IPS DF 19.7 (cell line): ENCODE data around the gene CLEC2A.
"Not testable (repeated sequence)": the region's sequence is repeated elsewhere in the genome, so short reads cannot be mapped to it uniquely, and the experiment has no call there.

Source experiments
- DNase-seq: peaks from one replicate; pipeline ENCODE4 v3.0.0-alpha.2; 2013; ENCODE audit warnings: low read depth, low spot score

Gene CLEC2A, protein sequence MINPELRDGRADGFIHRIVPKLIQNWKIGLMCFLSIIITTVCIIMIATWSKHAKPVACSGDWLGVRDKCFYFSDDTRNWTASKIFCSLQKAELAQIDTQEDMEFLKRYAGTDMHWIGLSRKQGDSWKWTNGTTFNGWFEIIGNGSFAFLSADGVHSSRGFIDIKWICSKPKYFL

DNA sequence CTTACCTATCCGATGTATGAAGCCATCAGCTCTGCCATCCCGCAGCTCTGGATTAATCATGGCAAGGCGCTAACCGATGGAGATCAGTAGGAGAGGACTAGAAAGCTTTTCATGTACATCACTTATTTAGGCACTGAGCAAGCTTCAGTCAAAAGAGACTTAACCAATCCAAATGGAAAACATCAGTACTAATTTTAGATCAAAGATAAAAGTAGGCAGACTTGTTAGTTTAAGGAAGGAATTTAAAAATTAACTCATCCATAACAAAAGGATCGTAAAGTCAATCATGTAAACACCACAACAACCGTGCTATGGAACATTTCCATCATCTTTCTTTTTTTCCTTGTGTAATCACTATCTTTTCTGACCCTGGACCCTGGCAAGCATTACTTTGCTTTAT lies at the start of gene CLEC2A:
Gene CLEC2A, minus strand, starts transcription at position 101 of the 400 bp plus-strand sequence. Its CDS starts 41 bp downstream, at position 60.
- no peak for DNase-seq

DNA sequence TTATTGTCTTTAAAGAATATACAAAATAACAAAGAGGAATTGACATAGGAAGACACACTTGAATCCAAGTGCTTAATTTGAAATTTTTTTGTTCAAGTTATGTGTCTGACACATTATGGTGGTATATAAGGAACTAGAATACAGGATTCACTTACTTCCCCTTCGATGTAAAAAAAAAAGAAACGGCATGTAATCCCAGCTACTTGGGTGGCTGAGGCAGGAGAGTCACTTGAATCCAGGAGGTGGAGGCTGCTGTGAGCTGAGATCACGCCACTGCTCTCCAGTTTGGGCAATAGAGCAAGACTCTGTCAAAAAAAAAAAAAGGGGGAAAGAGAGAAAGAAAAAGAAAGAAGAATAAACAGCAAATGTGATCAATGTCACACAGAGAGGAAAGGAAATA lies 48.0 kb upstream of the CLEC2A start:
- no peak for DNase-seq

DNA sequence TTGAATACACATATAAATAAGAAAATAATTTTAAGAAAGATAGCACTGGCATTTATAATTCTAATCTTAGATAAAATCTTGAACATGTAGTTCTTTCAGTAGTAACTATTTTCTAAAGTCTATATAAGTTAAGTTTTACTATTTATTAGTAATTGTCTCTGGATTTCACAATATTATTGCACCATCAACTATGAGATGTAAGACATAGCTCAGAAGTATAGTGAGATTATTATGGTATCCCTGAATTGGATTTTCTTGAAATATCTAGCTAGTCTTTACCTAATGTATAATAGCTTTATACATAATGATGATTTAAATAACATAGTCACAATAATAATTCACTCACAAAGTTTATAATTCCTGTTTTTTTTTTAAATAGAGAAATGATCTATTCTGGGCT lies 45.7 kb upstream of the CLEC2A start:
- DNase-seq = no peak

DNA sequence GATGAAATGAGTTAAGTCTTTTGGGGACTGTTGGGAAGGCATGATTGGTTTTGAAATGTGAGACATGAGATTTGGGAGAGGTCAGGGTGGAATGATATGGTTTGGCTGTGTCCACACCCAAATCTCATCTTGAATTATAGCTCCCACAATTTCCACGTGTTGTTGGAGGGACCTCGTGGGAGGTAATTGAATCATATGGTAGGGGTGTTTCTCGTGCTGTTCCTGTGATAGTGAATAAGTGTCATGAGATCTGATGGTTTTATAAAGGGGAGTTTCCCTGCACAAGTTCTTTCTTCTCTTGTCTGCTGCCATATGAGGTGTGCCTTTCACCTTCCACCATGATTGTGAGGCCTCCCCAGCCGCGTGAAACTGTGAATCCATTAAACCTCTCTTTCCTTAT lies 44.5 kb upstream of the CLEC2A start:
- DNase-seq = not testable (repeated sequence)

DNA sequence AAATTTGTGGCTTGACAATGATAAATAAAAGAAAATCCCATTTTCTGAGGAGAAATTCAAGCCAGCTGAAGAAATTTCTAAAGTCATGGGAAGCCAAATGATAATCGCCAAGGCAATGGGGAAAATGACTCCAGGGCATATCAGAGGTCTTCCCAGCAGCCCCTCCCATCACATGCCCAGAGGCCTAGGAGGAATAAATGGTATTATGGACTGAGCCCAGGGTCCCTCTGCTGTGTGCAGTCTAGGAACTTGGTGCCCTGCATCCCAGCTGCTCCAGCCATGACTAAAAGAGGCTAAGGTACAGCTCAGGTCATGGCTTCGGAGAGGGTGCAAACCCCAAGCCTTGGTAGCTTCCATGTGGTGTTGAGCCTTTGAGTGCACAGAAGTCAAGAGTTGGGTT lies 43.4 kb upstream of the CLEC2A start:
- DNase-seq = no peak

DNA sequence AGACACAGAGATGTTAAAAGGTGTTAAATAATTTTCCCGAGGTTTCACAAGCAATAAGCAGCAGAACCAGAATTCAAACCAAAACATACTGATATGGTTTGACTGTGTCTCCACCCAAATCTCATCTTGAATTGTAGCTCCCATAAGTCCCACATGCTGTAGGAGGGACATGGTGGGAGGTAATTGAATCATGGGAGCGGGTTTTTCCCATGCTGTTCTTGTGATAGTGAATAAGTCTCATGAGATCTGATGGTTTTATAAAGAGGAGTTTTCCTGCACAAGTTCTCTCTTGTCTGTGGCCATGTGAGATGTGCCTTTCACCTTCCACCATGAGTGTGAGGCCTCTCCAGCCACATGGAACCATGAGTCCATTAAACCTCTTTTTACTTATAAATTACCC lies 42.6 kb upstream of the CLEC2A start:
- not testable (repeated sequence) for DNase-seq

DNA sequence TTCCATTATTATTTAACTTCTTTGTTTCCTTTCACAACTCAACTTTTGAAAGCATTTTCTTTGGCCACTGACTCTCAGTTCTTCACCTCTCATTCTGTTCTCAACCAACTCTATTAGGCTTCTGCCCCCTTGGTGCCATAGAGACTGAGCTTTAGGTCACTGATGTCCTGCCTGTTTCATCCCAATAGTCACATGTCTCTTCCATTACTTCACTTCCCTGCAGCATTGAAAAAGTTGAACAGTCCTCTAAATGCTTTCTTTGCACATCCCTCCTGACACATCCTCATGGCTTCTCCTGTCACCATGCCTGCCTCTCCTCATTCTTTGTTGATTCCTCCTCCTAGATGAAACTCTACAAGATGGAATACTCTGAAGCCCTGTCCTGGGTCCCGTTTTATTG lies 41.8 kb upstream of the CLEC2A start:
- DNase-seq = no peak

DNA sequence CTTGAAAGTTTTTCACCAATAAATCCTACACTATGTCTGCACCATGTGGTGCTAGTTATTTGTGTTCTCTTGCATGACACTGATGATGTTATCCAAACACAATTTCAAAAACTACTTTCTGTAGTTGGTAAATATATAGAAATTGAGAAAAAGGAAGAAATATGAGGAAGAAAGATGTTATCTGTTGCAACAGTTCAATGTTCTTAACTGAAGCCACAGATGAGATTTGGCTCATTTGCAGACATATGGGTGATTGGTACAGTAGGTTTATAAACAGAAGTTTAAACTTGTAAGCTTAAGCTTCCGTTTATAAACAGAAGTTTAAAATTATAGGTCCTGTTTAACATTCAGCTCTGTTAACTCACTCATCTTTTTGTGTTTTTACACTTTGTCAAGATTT lies 39.0 kb upstream of the CLEC2A start, which contains the start of gene CLEC12A:
Gene CLEC12A, plus strand, starts transcription at position 229 of the 400 bp plus-strand sequence. CDS start 188 bp downstream, outside the sequence.
- DNase-seq = no peak

DNA sequence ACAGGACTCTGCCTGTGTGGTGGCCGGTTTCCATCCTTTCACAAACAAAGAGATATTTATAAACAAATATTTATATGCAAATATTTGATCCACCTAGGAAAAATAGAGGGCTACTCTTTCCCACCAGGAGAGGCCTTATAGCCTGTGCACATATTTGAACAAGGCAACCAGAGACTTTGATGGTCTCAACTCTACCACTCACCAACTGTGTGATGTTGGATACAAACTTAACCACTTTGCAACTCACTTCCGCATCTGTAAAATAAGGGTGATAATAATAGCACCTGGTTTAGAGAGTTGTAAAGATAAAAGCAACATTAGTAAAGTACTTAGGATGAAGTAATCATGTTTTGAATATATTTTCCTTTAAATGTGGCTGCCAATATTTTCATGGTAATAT lies 37.5 kb upstream of the CLEC2A start:
- no peak for DNase-seq

DNA sequence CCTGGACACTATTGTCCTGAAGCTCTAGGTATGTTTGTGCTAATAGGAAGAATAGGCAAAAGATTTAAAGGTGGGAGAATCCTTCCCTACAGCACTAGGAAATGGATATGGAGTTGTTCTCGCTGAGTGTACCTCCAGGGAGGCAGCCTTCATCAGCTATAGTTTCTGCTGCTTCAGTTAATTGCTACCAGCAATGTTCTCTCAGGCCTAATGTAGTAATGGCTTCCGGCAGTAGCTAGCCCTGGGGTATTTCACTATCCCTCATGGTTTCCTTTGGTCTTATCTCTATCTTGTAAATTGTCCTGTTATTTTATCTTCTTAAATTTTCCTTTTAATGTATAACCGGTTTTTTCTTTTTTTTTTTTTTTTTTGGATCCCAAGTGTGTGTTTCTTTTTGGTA lies 29.7 kb upstream of the CLEC2A start:
- no peak for DNase-seq

DNA sequence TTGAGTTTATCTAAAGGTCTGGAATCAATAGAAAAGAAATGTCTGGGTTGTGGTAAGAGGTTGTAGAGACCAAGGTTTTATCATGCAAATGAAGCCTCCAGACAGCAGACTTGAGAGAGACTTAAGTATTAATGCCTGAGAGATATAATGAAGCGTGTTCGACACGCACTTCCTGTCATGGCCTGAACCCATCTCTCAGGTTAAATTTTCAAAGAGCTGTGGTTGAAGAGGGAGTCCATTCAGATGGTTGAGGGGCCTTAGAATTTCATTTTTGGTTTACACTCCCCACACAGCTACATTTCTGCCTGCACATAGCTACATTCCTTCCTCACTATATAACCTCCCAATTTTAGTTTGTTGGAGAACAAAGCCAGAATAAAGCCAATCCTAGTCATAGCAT lies 28.9 kb upstream of the CLEC2A start:
- DNase-seq = no peak

DNA sequence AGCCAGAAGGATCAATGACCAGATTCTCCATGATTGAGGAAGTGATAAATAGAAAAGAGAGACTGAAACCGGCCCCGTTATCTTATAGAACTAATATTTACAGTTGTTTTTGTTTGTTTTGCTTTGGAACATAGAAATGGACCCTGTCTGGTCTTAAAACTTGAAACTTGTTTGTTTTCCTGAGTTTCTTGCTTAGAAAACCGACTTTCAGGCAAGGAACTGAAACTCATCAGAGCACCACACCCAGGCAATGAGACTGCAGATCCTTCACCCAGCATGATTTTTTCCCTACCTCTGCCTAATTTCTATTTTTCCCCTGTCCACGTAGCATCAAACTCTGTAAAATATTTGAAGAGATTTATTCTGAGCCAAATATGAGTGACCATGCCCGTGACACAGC lies 28.4 kb upstream of the CLEC2A start:
- no peak for DNase-seq

DNA sequence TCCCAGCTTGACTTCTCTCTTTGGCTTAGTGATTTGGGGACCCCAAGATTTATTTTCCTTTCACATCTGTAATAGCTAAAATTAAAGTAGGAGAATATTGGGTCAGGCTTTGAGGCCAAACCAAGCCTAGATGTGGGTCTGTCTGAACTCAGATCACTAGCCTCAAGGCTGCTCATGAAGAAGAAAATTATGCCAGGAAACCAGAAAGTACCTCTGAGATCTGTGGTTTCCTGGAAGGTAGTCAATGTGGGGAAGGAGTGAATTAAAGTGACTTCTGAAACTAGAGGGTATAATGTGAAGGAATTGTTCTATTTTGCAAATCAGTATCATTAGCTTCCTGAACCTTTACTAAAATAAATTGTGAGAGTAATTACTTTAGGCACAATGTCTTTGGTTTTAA lies 25.7 kb upstream of the CLEC2A start:
- no peak for DNase-seq

DNA sequence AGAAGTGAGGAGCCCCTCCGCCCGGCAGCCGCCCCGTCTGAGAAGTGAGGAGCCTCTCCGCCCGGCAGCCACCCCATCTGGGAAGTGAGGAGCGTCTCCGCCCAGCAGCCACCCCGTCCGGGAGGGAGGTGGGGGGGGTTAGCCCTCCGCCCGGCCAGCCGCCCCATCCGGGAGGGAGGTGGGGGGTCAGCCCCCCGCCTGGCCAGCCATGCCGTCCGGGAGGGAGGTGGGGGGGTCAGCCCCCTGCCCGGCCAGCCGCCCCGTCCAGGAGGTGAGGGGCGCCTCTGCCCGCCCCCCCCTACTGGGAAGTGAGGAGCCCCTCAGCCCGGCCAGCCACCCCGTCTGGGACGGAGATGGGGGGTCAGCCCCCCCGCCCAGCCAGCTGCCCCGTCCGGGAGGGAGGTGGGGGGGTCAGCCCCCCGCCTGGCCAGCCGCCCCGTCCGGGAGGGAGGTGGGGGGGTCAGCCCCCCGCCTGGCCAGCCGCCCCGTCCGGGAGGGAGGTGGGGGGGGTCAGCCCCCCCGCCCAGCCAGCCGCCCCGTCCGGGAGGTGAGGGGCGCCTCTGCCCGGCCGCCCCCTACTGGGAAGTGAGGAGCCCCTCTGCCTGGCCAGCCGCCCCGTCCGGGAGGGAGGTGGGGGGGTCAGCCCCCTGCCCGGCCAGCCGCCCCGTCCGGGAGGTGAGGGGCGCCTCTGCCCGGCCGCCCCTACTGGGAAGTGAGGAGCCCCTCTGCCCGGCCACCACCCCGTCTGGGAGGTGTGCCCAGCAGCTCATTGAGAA lies 21.0 kb upstream of the CLEC2A start:
- not testable (repeated sequence) for DNase-seq

DNA sequence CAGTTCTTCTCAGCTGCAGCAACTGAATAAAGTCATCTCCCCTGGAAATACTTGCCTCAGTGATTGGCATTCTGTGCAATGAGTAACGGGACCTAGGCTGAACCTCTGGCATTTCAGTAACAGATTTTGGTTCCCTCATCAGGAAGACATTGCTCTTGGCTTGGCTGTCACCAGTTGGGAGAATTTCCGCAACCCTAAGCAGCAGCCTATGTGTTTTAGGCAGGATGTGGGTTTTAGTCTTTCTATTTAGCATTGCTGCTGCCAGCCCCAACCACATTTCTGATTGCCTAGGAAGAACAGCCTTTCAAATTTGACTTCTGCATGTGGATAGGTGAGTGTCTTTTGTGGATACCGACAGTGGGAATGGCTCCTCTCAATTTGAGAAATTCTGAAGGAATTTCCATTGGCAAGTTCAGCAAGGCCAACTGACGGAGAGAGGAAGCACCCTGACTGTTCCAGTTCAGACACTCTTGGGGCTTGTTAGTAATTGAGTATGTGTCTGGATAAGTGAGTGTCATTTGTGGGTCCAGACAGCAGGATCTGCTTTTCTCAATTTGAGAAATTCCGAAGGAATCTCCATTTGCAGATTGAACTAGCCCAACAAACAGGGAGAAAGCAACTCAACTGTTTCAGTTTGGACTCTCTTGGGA lies 19.0 kb upstream of the CLEC2A start:
- no peak for DNase-seq

DNA sequence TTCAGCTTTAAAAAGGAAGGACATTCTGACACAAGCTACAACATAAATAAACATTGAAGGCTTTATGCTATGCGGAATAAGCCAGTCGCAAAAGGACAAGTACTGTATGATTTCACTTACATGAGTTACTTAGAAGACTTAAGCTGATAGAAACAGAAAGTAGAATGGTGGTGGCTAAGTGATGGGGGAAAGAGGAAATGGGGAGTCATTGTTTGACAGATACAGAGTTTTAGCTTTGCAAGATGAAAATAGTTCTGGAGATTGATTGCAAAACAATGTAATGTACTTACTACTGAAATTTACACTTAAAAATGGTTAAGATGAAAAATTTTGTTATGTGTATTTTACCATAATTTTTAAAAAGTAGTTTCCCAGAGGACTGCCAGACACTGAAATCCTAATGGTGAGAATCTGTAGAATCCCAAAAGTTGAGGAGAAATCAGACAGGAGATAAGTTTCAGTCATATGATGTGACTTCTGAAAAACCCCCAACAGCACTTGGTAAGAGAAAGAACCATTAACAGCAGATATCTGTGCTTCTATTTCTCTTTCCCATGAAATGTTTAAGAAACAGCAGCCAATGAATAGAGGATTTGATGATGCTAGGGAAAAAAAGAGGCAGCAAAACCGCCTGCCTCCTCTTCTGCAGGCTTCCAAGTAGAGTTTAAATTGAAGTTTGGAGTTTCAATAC lies 16.6 kb upstream of the CLEC2A start:
- no peak for DNase-seq

DNA sequence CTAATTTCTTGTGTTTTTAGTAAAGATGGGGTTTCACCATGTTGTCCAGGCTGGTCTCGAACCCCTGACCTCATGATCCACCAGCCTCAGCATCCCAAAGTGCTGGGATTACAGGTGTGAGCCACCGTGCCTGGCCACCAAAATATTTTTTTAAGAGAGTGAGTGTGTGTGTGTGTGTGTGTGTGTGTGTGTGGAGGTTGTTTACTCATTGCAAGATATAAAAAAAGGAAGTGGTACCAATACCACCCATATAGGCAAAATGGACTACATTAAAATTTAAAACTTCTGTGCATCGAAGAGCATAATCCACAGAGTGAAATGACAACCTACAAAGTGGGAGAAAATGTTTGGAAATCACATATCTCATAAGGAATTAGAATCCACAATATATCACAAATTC lies 15.5 kb upstream of the CLEC2A start:
- no peak for DNase-seq

DNA sequence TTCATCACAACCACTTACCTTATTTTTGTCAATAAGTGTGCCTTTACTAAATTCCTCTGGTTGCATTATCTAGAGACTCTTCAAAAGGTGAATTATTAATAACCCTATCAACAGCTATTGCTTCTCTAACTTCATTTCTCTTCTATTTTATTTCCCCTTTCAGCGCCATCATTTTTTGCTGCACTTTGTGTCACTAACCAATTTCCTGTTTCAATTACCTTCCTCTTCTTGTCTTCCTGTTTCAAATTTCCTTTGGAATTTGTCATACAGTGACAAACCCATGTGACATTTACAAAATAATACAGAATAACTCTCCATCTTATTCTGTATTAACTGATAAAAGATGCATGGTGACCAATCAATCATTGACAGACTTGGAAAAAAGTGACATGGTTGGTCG lies 12.2 kb upstream of the CLEC2A start:
- DNase-seq = no peak

DNA sequence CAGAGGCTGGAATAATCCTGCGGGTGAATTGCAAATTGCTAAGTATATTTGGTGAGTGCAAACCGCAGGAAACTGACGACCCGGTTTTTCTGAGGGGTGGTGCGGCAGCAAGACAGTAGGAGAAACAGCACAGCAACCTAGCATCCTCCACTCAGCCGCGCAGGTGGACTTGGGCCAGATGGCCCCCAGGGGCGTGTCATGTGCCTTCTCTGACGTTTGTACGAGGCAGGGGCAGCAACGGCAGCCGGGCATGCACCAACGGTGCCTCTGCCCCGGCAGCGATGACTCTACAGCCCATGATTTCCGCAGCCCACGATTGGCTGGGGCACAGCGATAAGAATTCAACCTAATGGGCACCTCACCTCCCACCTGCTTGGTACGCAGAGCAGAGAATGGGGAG lies 11.1 kb upstream of the CLEC2A start:
- no peak for DNase-seq

DNA sequence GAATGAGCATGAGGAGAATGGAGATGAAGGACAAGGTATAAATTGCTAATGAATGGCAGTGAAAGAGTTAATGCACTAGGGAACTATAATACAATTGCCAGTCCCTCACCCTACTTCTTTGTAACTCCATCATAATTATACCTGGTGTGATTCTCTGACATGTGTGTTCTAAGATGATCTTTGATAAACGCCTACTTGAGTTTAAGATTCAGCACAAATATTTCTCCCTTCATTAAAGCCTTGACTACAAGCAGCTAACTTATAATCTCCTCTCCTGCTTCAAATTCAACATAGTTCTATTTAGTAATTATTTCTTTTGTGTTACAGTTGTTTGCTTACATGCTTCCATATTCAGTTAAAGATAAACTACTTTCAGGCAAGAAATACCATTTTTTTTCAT lies 9.7 kb upstream of the CLEC2A start:
- no peak for DNase-seq

DNA sequence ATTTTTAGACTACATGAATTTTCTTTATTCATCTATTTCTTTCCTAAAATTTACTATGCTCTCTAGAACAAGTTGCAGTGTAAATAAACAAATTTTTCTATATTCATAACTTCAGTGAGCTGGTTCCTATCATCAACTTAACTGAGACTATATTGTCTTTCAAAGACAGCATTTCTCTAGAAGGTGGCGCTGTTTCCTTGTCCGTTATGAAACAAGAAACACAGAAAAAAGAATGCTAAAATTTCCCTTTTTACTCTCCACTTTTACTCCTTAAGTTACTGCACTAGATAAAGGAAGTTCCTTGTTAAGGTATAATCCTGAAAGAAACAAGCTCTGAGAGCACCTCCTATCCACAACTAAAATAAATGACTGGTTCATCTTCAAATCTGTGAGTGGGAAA lies 8.2 kb upstream of the CLEC2A start:
- no peak for DNase-seq

DNA sequence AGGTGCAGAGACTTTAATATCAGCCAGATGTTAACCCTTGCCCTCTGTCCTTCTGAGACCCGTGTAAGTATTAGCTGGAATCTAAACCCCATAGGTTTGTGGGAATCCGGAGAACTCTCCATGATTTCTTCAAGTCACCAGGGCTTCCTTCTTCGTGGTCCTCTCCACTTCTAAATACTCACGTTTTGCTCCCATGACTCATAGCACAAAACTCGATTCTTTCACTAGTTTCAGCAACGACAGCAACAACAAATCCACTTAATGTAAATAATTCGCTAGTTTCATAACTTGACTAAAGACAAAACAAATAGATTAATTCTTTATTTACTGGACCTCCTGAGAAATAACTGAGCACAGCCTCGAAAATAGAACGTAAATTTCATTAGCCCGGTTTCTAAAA lies 4.4 kb upstream of the CLEC2A start:
- DNase-seq = no peak
